Measurements from ENCODE around the gene NTNG1. TPM values are rescaled to one million over a fixed set of nuclear protein-coding genes. Genes with fewer than 3 reads are reported as not detected.

Gene NTNG1
- total RNA-seq, 1 donor from 2014 or later = 19.7 TPM

GRCh38 chr1:107510347-107510746 lies 369.5 kb downstream of the NTNG1 start:
- Mint-ChIP-seq H3K9me3 (peaks cover 7% of the 10 kb centered on the region), H3K27me3 (no peaks in the 10 kb centered on the region), H3K36me3 (peaks cover 5% of the 10 kb centered on the region), H3K4me1 (ENCODE audit: unreplicated experiment) (no peaks in the 10 kb centered on the region), H3K27ac (no peak overlapping the region), H3K4me3 (no peak overlapping the region)
- TF ChIP-seq CTCF (conservative IDR thresholded peaks at IDR 0.05) = no peak
- DNase-seq (ENCODE audit: extremely low spot score, unreplicated experiment) = no peak

- Mint-ChIP-seq H3K4me1 (ENCODE audit: unreplicated experiment) (no peaks in the 10 kb centered on the region), H3K36me3 (peaks cover 5% of the 10 kb centered on the region), H3K27ac (no peak overlapping the region), H3K4me3 (no peak overlapping the region), H3K9me3 (peaks cover 7% of the 10 kb centered on the region), H3K27me3 (no peaks in the 10 kb centered on the region)
- no peak for TF ChIP-seq CTCF (conservative IDR thresholded peaks at IDR 0.05)
- no peak for DNase-seq (ENCODE audit: extremely low spot score, unreplicated experiment)
Observed at GRCh38 chr1:107512836-107513235, 372.0 kb downstream of the NTNG1 start.

GRCh38 chr1:107514841-107515240 lies 374.0 kb downstream of the NTNG1 start:
- Mint-ChIP-seq H3K4me3 (no peak overlapping the region), H3K4me1 (ENCODE audit: unreplicated experiment) (no peaks in the 10 kb centered on the region), H3K27ac (no peak overlapping the region), H3K27me3 (no peaks in the 10 kb centered on the region), H3K36me3 (peaks cover 2% of the 10 kb centered on the region), H3K9me3 (peaks cover 4% of the 10 kb centered on the region)
- DNase-seq (ENCODE audit: extremely low spot score, unreplicated experiment) = no peak
- TF ChIP-seq CTCF (conservative IDR thresholded peaks at IDR 0.05) = no peak

GRCh38 chr1:107515702-107516101 lies 374.9 kb downstream of the NTNG1 start:
- H3K27ac Mint-ChIP-seq = no peak overlapping the region
- no peak for DNase-seq (ENCODE audit: extremely low spot score, unreplicated experiment)
- H3K4me1 Mint-ChIP-seq (ENCODE audit: unreplicated experiment) = no peaks in the 10 kb centered on the region
- H3K27me3 Mint-ChIP-seq = no peaks in the 10 kb centered on the region
- no peak overlapping the region for H3K4me3 Mint-ChIP-seq
- no peaks in the 10 kb centered on the region for H3K9me3 Mint-ChIP-seq
- H3K36me3 Mint-ChIP-seq = no peaks in the 10 kb centered on the region
- TF ChIP-seq CTCF (conservative IDR thresholded peaks at IDR 0.05) = no peak

- Mint-ChIP-seq H3K4me3 (no peak overlapping the region), H3K36me3 (no peaks in the 10 kb centered on the region), H3K27me3 (no peaks in the 10 kb centered on the region), H3K27ac (no peak overlapping the region), H3K9me3 (peaks cover 8% of the 10 kb centered on the region), H3K4me1 (ENCODE audit: unreplicated experiment) (peaks cover 36% of the 10 kb centered on the region)
- no peak for DNase-seq (ENCODE audit: extremely low spot score, unreplicated experiment)
- no peak for TF ChIP-seq CTCF (conservative IDR thresholded peaks at IDR 0.05)
Observed at GRCh38 chr1:107523061-107523460, 382.2 kb downstream of the NTNG1 start.

- Mint-ChIP-seq H3K27ac (no peak overlapping the region), H3K4me3 (no peak overlapping the region), H3K4me1 (ENCODE audit: unreplicated experiment) (peaks cover 41% of the 10 kb centered on the region), H3K27me3 (no peaks in the 10 kb centered on the region), H3K36me3 (no peaks in the 10 kb centered on the region), H3K9me3 (peaks cover 8% of the 10 kb centered on the region)
- DNase-seq (ENCODE audit: extremely low spot score, unreplicated experiment) = no peak
- TF ChIP-seq CTCF (conservative IDR thresholded peaks at IDR 0.05) = no peak
Observed at GRCh38 chr1:107523736-107524135, 382.9 kb downstream of the NTNG1 start.
